ENCODE results near the gene NANS. TPM values are rescaled to one million over a fixed set of nuclear protein-coding genes. Genes with fewer than 3 reads are reported as not detected.
A peak's percentile ranks its signal among the peaks of the same experiment; 100 is the strongest.
"Not testable (repeated sequence)": the region's sequence is repeated elsewhere in the genome, so short reads cannot be mapped to it uniquely, and the experiment has no call there.

NANS gene
- polyA plus RNA-seq (2013, experiment 1 of 2; ENCODE audit: insufficient read length): 83.0 TPM
- polyA plus RNA-seq (2013, experiment 2 of 2; ENCODE audit: insufficient read length): 80.6 TPM

- peak; percentile 94 for DNase-seq
These were observed at the start of gene NANS for GRCh38 chr9:98056269-98057137. NANS (plus strand) TSS chr9:98056732; CDS start chr9:98056809, 77 bp downstream.

- DNase-seq: no peak
These were observed 49.1 kb upstream of the NANS start for GRCh38 chr9:98007251-98007928.

GRCh38 chr9:98008764-98009163 is 47.8 kb upstream of the NANS start:
- no peak for DNase-seq

GRCh38 chr9:98009437-98009836 is 47.1 kb upstream of the NANS start:
- no peak for DNase-seq

- DNase-seq: no peak
These were observed 46.6 kb upstream of the NANS start for GRCh38 chr9:98009936-98010335.

GRCh38 chr9:98010445-98010844 is 46.1 kb upstream of the NANS start:
- DNase-seq: no peak

- DNase-seq: no peak
These were observed 45.4 kb upstream of the NANS start for GRCh38 chr9:98011122-98011521.

- DNase-seq: no peak
These were observed 40.3 kb upstream of the NANS start for GRCh38 chr9:98016137-98016680.

- DNase-seq: no peak
These were observed 39.2 kb upstream of the NANS start for GRCh38 chr9:98017306-98017705.

- DNase-seq: no peak
These were observed 38.2 kb upstream of the NANS start for GRCh38 chr9:98018347-98018746.

- DNase-seq: no peak
These were observed 37.4 kb upstream of the NANS start for GRCh38 chr9:98019098-98019497.

- DNase-seq: not testable (repeated sequence)
These were observed 36.7 kb upstream of the NANS start for GRCh38 chr9:98019869-98020268.

- DNase-seq: no peak
These were observed 35.9 kb upstream of the NANS start for GRCh38 chr9:98020476-98021145.

- DNase-seq: no peak
These were observed 35.1 kb upstream of the NANS start for GRCh38 chr9:98021306-98022040.

- DNase-seq: no peak
These were observed 34.1 kb upstream of the NANS start for GRCh38 chr9:98022447-98022846.

GRCh38 chr9:98024702-98025101 is 31.8 kb upstream of the NANS start:
- no peak for DNase-seq

- no peak for DNase-seq
These were observed 25.4 kb upstream of the NANS start for GRCh38 chr9:98031169-98031568.

GRCh38 chr9:98031935-98032334 is 24.6 kb upstream of the NANS start:
- peak; percentile 64 for DNase-seq

- peak; percentile 72 for DNase-seq
These were observed 21.7 kb upstream of the NANS start for GRCh38 chr9:98034593-98035546.

GRCh38 chr9:98037357-98037756 is 19.2 kb upstream of the NANS start:
- DNase-seq: no peak

- DNase-seq: no peak
These were observed 17.6 kb upstream of the NANS start for GRCh38 chr9:98038958-98039357.

All from fibroblast of skin of scalp (primary cell).